Subcutaneous abdominal adipose tissue (tissue), 5 donors: ENCODE results near the gene PLEKHA3.
"Not testable (repeated sequence)": the region's sequence is repeated elsewhere in the genome, so short reads cannot be mapped to it uniquely, and the experiment has no call there.

ENCODE experiments used
- H3K27ac ChIP-seq: one replicate; pipeline ENCODE4 v1.7.0; 2013; ENCODE audit warnings: low read depth, mild to moderate bottlenecking, inconsistent platforms, low read length, moderate library complexity
- H3K27me3 ChIP-seq, 5 donors: one replicate each; pipeline ENCODE4 v1.7.0; 2013; ENCODE audit warnings: low read length in 5 of 5, inconsistent platforms in 1 of 5; ENCODE audit not compliant: control insufficient read depth in 5 of 5, insufficient read depth in 4 of 5
- H3K36me3 ChIP-seq, 5 donors: one replicate each; pipeline ENCODE4 v1.7.0; 2013; ENCODE audit warnings: low read length in 5 of 5; ENCODE audit not compliant: control insufficient read depth in 5 of 5, insufficient read depth in 5 of 5
- H3K4me1 ChIP-seq, 5 donors: one replicate each; pipeline ENCODE4 v1.7.0; 2013; ENCODE audit warnings: low read length in 5 of 5, mild to moderate bottlenecking in 3 of 5, moderate library complexity in 1 of 5; ENCODE audit not compliant: control insufficient read depth in 5 of 5, insufficient read depth in 5 of 5
- H3K4me3 ChIP-seq, 5 donors: one replicate each; pipeline ENCODE4 v1.7.0; 2013; ENCODE audit warnings: low read length in 5 of 5, low read depth in 1 of 5
- H3K9ac ChIP-seq, 5 donors: one replicate each; pipeline ENCODE4 v1.7.0; 2013; ENCODE audit warnings: low read length in 5 of 5, mild to moderate bottlenecking in 4 of 5, moderate library complexity in 3 of 5
- H3K9me3 ChIP-seq, 5 donors: one replicate each; pipeline ENCODE4 v1.7.0; 2013; ENCODE audit warnings: low read length in 5 of 5; ENCODE audit not compliant: control insufficient read depth in 5 of 5
- donor health status: healthy.
- donor health status: healthy.
- donor health status: healthy.
- donor health status: healthy.
- donor health status: healthy.

Gene PLEKHA3

DNA sequence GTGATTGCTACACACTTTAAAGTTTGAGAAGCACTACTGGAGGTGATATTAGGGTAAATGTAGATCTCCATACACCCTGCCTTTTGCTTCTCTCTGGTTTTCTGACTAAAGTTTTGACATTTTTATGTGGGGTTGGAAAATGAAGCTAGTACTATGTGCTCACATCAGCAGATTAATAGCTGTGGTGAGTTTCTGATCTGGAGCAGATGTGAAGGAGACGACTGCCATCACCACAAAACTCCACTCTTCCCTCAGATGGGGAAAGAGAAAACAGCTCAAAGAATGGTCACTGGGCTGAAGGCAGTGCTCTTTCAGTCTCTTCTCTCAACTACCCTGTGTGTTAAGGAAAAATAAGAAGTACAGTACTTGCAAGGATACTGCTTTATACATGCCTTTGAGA lies 37.2 kb downstream of the PLEKHA3 start:
- Histone ChIP-seq H3K4me1 (peaks cover 0 to under 1% (median 0%) of the 10 kb centered on the region in 5 donors), H3K9me3 (no peaks in the 10 kb centered on the region), H3K36me3 (peaks cover 3 to 28% (median 15%) of the 10 kb centered on the region in 5 donors), H3K27ac (no peak overlapping the region), H3K4me3 (no peak overlapping the region), H3K27me3 (no peaks in the 10 kb centered on the region), H3K9ac (no peak overlapping the region)

DNA sequence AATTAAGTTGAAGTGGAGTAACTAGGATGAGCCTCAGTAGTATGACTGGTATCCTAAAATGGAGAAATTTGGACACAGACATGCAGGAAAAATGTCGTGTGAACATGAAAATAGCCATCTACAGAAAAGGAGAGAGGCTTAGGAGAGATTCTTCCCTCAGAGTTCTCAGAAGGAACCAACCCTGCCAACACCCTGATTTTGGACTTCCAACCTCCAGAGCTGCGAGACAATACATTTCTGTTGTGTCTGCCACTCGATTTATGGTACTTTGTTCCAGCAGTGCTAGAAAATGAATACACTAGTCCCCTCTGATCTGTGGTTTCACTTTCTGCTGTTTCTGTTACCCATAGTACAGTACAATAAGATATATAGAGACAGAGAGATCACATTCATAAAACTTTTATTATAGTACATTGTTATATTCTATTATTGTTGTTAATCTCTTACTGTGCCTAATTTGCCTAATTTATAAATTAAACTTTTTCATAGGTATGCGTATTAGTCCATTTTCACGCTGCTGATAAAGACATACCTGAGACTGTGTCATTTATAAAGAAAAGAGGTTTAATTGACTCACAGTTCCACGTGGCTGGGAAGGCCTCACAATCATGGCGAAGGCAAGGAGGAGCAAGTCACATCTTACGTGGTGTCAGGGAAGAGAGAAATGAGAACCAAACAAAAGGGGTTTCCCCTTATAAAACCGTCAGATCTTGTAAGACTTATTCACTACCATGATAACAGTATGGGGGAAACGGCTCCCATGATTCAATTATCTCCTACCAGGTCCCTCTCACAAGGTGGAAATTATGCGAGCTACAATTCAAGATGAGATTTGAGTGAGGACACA lies 41.3 kb downstream of the PLEKHA3 start:
- H3K36me3 ChIP-seq = peaks cover 3 to 18% (median 9%) of the 10 kb centered on the region in 5 donors
- no peak overlapping the region for H3K9ac ChIP-seq
- H3K27ac ChIP-seq = no peak overlapping the region
- peaks cover 0 to 14% (median 11%) of the 10 kb centered on the region in 5 donors for H3K4me1 ChIP-seq
- H3K4me3 ChIP-seq = no peak overlapping the region
- H3K9me3 ChIP-seq = no peaks in the 10 kb centered on the region
- no peaks in the 10 kb centered on the region for H3K27me3 ChIP-seq

DNA sequence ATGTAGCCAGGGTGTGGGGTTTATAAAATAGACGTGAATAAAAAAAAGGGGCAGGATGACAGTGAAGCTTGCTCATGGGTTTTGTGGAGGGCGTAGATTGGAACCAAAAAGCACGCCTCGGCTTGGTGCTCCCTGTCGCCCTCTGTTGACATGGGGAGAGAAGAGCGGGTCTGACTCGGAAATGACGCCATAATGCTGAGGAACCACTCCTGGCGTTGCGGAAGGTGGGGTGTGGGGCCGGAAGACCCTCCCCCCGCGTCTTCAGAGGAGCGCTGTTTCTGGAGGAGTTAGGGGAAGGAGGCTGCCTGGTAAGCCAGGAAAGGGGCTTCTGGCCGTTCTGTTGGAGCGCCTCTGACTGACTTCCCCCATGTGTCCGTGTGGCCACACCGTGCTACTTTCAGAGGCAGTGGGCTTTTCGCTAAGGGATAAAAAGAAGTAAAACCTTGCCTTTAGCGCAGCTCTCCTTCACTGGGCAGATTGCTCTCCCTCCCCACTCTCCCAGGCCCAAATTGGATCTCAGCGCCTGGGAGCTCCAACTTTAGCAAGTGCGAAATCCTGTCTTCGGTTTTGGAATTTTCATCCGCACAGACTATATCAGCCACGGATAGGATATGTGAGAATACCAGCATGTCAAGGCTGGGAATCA lies 42.8 kb downstream of the PLEKHA3 start:
- Histone ChIP-seq H3K9ac (peak overlapping the region; percentile 78 to 96 (median 85)), H3K27ac (peak overlapping the region; percentile 71), H3K9me3 (no peaks in the 10 kb centered on the region), H3K4me1 (peaks cover 0 to 14% (median 11%) of the 10 kb centered on the region in 5 donors), H3K4me3 (peak overlapping the region; percentile 81 to 93 (median 84)), H3K27me3 (no peaks in the 10 kb centered on the region), H3K36me3 (peaks cover 0 to 15% (median 9%) of the 10 kb centered on the region in 5 donors)

DNA sequence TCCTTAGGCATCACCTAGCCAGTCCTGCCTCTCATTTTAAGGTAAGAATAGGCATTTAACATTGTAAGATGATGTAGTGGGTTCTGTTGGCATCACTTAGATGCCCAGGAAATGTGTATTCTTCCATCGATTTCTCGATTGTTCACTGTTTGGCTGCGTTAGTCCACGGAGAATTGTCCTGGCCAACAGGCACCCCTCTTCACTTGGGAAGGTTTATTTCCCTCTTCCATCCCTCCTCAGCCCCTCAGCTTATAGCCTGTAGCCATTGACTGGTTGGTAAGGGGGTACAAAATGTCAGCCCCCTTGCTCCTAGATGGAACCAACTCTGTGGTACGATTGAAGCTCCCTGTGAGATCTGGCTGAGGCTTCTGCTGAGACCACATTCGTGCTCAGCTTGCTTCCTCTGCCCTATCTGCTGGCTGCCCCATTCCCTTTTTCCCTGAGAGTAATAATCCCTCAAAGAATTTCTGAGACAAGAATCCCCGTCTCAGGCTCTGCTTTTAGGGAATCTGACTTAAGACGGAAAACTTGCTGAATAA lies 43.4 kb downstream of the PLEKHA3 start:
- peak overlapping the region; percentile 81 to 93 (median 84) for H3K4me3 ChIP-seq
- H3K27me3 ChIP-seq = no peaks in the 10 kb centered on the region
- peaks cover 0 to 14% (median 11%) of the 10 kb centered on the region in 5 donors for H3K4me1 ChIP-seq
- H3K9ac ChIP-seq = peak overlapping the region; percentile 78 to 96 (median 85)
- H3K9me3 ChIP-seq = no peaks in the 10 kb centered on the region
- peaks cover 0 to 9% (median 3%) of the 10 kb centered on the region in 5 donors for H3K36me3 ChIP-seq
- peak overlapping the region; percentile 71 for H3K27ac ChIP-seq

DNA sequence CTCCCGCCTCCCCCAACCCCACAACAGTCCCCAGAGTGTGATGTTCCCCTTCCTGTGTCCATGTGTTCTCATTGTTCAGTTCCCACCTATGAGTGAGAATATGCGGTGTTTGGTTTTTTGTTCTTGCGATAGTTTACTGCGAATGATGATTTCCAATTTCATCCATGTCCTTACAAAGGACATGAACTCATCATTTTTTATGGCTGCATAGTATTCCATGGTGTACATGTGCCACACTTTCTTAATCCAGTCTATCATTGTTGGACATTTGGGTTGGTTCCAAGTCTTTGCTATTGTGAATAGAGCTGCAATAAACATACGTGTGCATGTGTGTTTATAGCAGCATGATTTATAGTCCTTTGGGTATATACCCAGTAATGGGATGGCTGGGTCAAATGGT lies 44.8 kb downstream of the PLEKHA3 start:
- not testable (repeated sequence) for H3K27ac ChIP-seq, H3K9me3 ChIP-seq, H3K9ac ChIP-seq, H3K27me3 ChIP-seq, H3K4me3 ChIP-seq, H3K36me3 ChIP-seq
- peaks cover 0 to 14% (median 11%) of the 10 kb centered on the region in 5 donors for H3K4me1 ChIP-seq

DNA sequence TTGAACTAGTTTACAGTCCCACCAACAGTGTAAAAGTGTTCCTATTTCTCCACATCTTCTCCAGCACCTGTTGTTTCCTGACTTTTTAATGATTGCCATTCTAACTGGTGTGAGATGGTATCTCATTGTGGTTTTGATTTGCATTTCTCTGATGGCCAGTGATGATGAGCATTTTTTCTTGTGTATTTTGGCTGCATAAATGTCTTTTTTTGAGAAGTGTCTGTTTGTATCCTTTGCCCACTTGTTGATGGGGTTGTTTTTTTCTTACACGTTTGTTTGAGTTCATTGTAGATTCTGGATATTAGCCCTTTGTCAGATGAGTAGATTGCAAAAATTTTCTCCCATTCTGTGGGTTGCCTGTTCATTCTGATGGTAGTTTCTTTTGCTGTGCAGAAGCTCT lies 45.2 kb downstream of the PLEKHA3 start:
- H3K9ac ChIP-seq, H3K36me3 ChIP-seq, H3K27me3 ChIP-seq, H3K27ac ChIP-seq, H3K9me3 ChIP-seq, H3K4me3 ChIP-seq: not testable (repeated sequence)
- peaks cover 0 to 18% (median 13%) of the 10 kb centered on the region in 5 donors for H3K4me1 ChIP-seq

DNA sequence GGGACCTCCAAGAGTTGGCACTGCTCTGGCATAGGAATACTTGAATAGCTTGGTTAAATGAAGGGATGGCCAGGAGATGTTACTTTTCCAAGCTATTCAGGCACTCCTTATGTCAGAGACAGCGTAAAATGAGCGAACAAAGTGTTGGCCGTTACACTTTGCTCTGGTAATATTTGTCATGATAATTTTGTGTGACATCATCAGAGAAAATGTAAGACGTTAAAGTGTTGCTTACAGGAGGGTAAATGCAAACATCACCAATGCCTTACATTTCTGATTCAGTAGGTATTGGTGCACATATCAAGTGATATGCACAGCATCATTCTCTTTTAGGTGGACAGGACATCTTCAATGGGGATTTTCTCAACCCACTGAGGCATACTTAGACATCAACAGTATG lies 46.0 kb downstream of the PLEKHA3 start:
- Histone ChIP-seq H3K9me3 (no peaks in the 10 kb centered on the region), H3K27me3 (no peaks in the 10 kb centered on the region), H3K4me3 (no peak overlapping the region), H3K9ac (no peak overlapping the region), H3K27ac (no peak overlapping the region), H3K4me1 (peaks cover 0 to 19% (median 13%) of the 10 kb centered on the region in 5 donors), H3K36me3 (peaks cover 0 to 6% (median under 1%) of the 10 kb centered on the region in 5 donors)

DNA sequence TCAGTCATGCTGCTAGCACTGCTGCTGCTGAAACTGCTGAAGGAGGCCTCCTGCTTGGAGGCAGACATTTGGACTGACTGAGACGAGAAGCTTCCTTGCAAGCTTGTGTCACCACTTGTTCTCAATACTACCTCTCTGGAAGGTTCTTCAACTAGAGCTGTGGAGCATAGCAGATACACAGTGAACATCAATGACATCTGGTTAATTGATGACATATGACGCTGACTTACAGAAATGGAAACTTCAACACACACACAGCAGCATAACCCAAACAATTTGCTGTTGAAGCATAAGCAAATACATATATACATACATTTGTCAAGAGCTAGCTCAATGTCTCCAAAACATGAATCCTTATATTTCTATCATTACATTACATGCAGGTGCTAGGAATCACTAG lies 47.3 kb downstream of the PLEKHA3 start:
- Histone ChIP-seq H3K27me3 (no peaks in the 10 kb centered on the region), H3K27ac (no peak overlapping the region), H3K4me1 (peaks cover 0 to 18% (median 13%) of the 10 kb centered on the region in 5 donors), H3K4me3 (no peak overlapping the region), H3K9me3 (no peaks in the 10 kb centered on the region), H3K36me3 (peaks cover 0 to 20% (median 13%) of the 10 kb centered on the region in 5 donors), H3K9ac (no peak overlapping the region)

DNA sequence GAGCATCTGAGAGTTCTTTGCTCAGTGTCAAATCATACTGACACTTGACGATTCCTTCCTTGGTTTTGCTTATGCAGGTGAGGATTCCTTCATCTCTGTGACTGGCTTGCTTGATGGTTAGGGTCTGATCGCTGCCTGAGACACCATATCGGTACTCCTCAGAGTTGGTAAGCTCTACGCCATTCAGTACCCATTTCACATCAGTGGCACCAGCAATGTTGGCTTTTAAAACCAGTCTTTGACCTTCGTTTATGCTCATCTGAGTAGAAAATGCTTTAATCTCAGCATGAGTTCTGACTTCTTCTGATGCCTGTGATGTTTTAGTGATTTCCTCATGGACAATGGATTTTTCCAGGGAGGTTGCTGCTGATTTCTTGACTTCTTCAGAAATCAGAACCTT lies 48.4 kb downstream of the PLEKHA3 start:
- Histone ChIP-seq H3K9ac (no peak overlapping the region), H3K36me3 (peaks cover 4 to 28% (median 23%) of the 10 kb centered on the region in 5 donors), H3K4me1 (peaks cover 0 to 14% (median 9%) of the 10 kb centered on the region in 5 donors), H3K9me3 (no peaks in the 10 kb centered on the region), H3K27ac (no peak overlapping the region), H3K4me3 (no peak overlapping the region), H3K27me3 (no peaks in the 10 kb centered on the region)

DNA sequence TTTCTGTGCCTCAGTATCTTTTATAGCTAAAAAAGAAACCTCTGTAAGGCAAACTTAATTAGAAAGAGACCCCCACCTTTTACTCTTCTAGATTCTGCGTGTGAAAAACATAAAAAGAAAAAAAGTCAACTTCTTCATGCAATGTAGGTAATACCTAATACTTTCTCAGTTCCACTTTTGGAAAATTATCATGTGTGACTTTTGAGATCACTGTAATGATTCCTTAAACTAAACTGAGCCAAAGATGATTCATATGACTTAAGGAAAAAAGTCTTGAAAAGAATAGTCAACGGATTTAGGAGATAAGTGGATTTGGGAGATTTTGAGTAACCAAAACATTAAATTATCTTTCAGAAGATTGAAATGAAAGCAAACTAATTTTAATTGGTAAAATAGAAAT lies 48.9 kb downstream of the PLEKHA3 start:
- no peaks in the 10 kb centered on the region for H3K9me3 ChIP-seq
- H3K4me3 ChIP-seq = no peak overlapping the region
- H3K27me3 ChIP-seq = no peaks in the 10 kb centered on the region
- peaks cover 0 to 9% (median 3%) of the 10 kb centered on the region in 5 donors for H3K4me1 ChIP-seq
- H3K36me3 ChIP-seq = peaks cover 8 to 34% (median 29%) of the 10 kb centered on the region in 5 donors
- no peak overlapping the region for H3K9ac ChIP-seq
- H3K27ac ChIP-seq = no peak overlapping the region
